ENCODE measurements around the gene PRKCZ.

PRKCZ gene

GRCh38 chr1:2215909-2216766, 165.9 kb downstream of the PRKCZ start:
- in situ Hi-C loops (cut with MboI; ENCODE audit: low sequenced_read_pairs, unreplicated experiment), result no loop called here
- DNase-seq (ENCODE audit: low spot score), result no peak
- no peak for TF ChIP-seq CTCF (IDR thresholded peaks at IDR 0.05; ENCODE audit: borderline replicate concordance, control extremely low read depth, extremely low read depth, insufficient read depth, missing control alignments)

GRCh38 chr1:2216767-2217058, 166.5 kb downstream of the PRKCZ start:
- no peak for DNase-seq (ENCODE audit: low spot score)
- in situ Hi-C loops (cut with MboI; ENCODE audit: low sequenced_read_pairs, unreplicated experiment), result no loop called here
- no peak for TF ChIP-seq CTCF (IDR thresholded peaks at IDR 0.05; ENCODE audit: borderline replicate concordance, control extremely low read depth, extremely low read depth, insufficient read depth, missing control alignments)

GRCh38 chr1:2221271-2221670, 171.1 kb downstream of the PRKCZ start:
- in situ Hi-C loops (cut with MboI; ENCODE audit: low sequenced_read_pairs, unreplicated experiment), result no loop called here
- TF ChIP-seq CTCF (IDR thresholded peaks at IDR 0.05; ENCODE audit: borderline replicate concordance, control extremely low read depth, extremely low read depth, insufficient read depth, missing control alignments), result no peak
- no peak for DNase-seq (ENCODE audit: low spot score)

GRCh38 chr1:2224170-2224584, 174.0 kb downstream of the PRKCZ start:
- in situ Hi-C loops (cut with MboI; ENCODE audit: low sequenced_read_pairs, unreplicated experiment), result no loop called here
- DNase-seq (ENCODE audit: low spot score), result no peak
- no peak for TF ChIP-seq CTCF (IDR thresholded peaks at IDR 0.05; ENCODE audit: borderline replicate concordance, control extremely low read depth, extremely low read depth, insufficient read depth, missing control alignments)

GRCh38 chr1:2224631-2225428, 174.6 kb downstream of the PRKCZ start:
- DNase-seq (ENCODE audit: low spot score), result no peak
- in situ Hi-C loops (cut with MboI; ENCODE audit: low sequenced_read_pairs, unreplicated experiment), result no loop called here
- TF ChIP-seq CTCF (IDR thresholded peaks at IDR 0.05; ENCODE audit: borderline replicate concordance, control extremely low read depth, extremely low read depth, insufficient read depth, missing control alignments), result no peak

GRCh38 chr1:2226525-2227345, 176.5 kb downstream of the PRKCZ start:
- in situ Hi-C loops (cut with MboI; ENCODE audit: low sequenced_read_pairs, unreplicated experiment), result no loop called here
- no peak for DNase-seq (ENCODE audit: low spot score)
- TF ChIP-seq CTCF (IDR thresholded peaks at IDR 0.05; ENCODE audit: borderline replicate concordance, control extremely low read depth, extremely low read depth, insufficient read depth, missing control alignments), result no peak

All from GM13976 (cell line).